ENCODE measurements around the gene ACSL5.

ACSL5 gene

GRCh38 chr10:112475575-112476218 is 101.8 kb downstream of the ACSL5 start:
- Mint-ChIP-seq H3K27me3 (no peaks in the 10 kb centered on the region), H3K4me1 (ENCODE audit: low read depth) (peaks cover 15% of the 10 kb centered on the region), H3K36me3 (ENCODE audit: low read depth) (peaks cover 12% of the 10 kb centered on the region), H3K27ac (no peak overlapping the region), H3K9me3 (no peaks in the 10 kb centered on the region), H3K4me3 (no peak overlapping the region)

Data from stimulated activated naive CD8-positive, alpha-beta T cell treated with anti-CD3 and anti-CD28 coated beads, Interleukin-15, Interleukin-2, amounts not matched to agents 100 ng/mL and 50 ng/mL, for 24 hours (primary cell).